ENCODE measurements around the gene KANSL1.

Gene KANSL1

GRCh38 chr17:46138473-46138872 is 54.8 kb downstream of the KANSL1 start:
- TF ChIP-seq REST (IDR thresholded peaks at IDR 0.05; ENCODE audit: insufficient read depth in 1 of 2, low read depth in 2 of 2, low read length in 2 of 2) (no peak), TAF1 (IDR thresholded peaks at IDR 0.05; ENCODE audit: borderline replicate concordance, insufficient read depth, low read length) (no peak), POLR2AphosphoS5 (IDR thresholded peaks at IDR 0.05; ENCODE audit: low read depth, low read length) (no peak), SIN3A (IDR thresholded peaks at IDR 0.05; ENCODE audit: borderline replicate concordance, insufficient read depth, low read length) (no peak), FOXP2 (optimal IDR thresholded peaks at IDR 0.05; ENCODE audit: borderline replicate concordance, extremely low read depth, extremely low read length, insufficient read depth) (no peak)

DNA sequence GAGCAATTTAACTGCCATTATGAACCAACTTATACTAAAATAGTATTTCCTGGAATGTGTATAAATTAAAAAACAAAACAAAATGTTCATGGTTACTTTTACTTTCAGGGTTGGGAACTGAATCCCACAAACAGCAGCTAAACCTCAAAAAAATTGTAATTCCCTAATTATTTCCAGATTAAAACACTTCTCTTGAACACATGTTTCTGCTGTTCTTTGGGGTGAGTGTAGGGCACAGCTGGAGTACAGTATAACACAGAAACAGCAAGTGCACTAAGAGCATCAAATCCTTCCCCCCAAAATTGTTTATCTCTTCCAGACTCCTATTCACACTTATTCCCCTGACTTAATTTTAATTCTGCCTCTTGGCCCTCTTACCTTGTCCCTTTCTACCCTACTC is 56.4 kb downstream of the KANSL1 start:
- TF ChIP-seq SIN3A (IDR thresholded peaks at IDR 0.05; ENCODE audit: borderline replicate concordance, insufficient read depth, low read length) (no peak), POLR2AphosphoS5 (IDR thresholded peaks at IDR 0.05; ENCODE audit: low read depth, low read length) (no peak), FOXP2 (optimal IDR thresholded peaks at IDR 0.05; ENCODE audit: borderline replicate concordance, extremely low read depth, extremely low read length, insufficient read depth) (no peak), REST (IDR thresholded peaks at IDR 0.05; ENCODE audit: insufficient read depth in 1 of 2, low read depth in 2 of 2, low read length in 2 of 2) (no peak), TAF1 (IDR thresholded peaks at IDR 0.05; ENCODE audit: borderline replicate concordance, insufficient read depth, low read length) (no peak)

GRCh38 chr17:46135879-46136563 is 57.2 kb downstream of the KANSL1 start:
- TF ChIP-seq REST (IDR thresholded peaks at IDR 0.05; ENCODE audit: insufficient read depth in 1 of 2, low read depth in 2 of 2, low read length in 2 of 2) (no peak), TAF1 (IDR thresholded peaks at IDR 0.05; ENCODE audit: borderline replicate concordance, insufficient read depth, low read length) (no peak), SIN3A (IDR thresholded peaks at IDR 0.05; ENCODE audit: borderline replicate concordance, insufficient read depth, low read length) (no peak), POLR2AphosphoS5 (IDR thresholded peaks at IDR 0.05; ENCODE audit: low read depth, low read length) (no peak), FOXP2 (optimal IDR thresholded peaks at IDR 0.05; ENCODE audit: borderline replicate concordance, extremely low read depth, extremely low read length, insufficient read depth) (no peak)

DNA sequence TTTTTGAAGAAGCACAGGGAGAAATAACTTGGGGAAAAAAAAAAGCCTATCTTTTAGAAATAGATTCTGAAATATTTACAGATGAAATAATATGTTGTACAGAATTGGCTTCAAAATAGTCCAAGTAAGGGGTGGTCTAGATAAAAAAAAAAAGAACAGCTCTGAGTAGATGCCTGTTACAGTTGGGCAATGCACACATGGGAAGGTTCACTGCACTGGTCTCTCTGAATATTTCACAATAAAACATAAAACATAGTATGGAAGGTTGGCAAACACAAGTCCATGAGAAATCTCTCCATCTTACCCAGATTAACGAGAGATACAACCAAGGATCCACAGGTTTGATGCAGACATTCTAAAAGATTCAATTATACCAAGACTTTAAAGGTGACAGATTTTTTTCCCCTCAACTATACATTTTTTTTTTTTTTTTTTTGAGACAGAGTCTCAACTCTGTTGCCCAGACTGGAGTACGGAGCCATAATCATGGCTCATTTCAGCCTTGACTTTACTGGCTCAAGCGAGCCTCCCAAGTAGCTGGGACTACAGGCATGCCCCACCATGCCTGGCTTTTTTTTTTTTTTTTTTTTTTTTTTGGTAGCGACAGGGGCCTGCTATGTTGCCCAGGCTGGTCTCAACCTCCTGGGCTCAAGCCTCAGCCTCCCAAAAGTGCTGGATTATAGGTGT is 58.0 kb downstream of the KANSL1 start:
- TF ChIP-seq FOXP2 (optimal IDR thresholded peaks at IDR 0.05; ENCODE audit: borderline replicate concordance, extremely low read depth, extremely low read length, insufficient read depth) (no peak), POLR2AphosphoS5 (IDR thresholded peaks at IDR 0.05; ENCODE audit: low read depth, low read length) (no peak; the same call in 1 of the 2 replicates), SIN3A (IDR thresholded peaks at IDR 0.05; ENCODE audit: borderline replicate concordance, insufficient read depth, low read length) (no peak)

DNA sequence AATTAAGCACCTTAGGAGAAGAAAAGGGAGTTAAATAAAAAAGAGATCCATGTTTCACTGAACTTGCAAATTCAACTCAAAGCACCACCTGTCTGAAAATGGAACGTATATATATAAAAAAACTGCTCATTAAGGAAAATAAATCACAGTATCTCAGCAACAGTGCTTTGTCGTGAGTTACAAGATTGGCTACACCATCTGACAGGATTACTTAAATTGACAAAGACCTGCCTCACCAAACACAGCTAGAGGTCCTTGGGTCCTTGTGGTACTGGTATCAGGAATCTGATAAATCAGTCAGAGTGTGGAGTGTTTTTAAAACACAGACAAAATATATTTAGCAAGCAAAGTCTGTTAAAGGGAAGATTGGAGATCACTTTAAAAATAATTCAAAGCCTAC is 63.9 kb downstream of the KANSL1 start:
- TF ChIP-seq POLR2AphosphoS5 (IDR thresholded peaks at IDR 0.05; ENCODE audit: low read depth, low read length), result no peak
- no peak for TF ChIP-seq FOXP2 (optimal IDR thresholded peaks at IDR 0.05; ENCODE audit: borderline replicate concordance, extremely low read depth, extremely low read length, insufficient read depth)
- no peak for TF ChIP-seq REST (IDR thresholded peaks at IDR 0.05; ENCODE audit: insufficient read depth in 1 of 2, low read depth in 2 of 2, low read length in 2 of 2)
- no peak for TF ChIP-seq SIN3A (IDR thresholded peaks at IDR 0.05; ENCODE audit: borderline replicate concordance, insufficient read depth, low read length)
- TF ChIP-seq TAF1 (IDR thresholded peaks at IDR 0.05; ENCODE audit: borderline replicate concordance, insufficient read depth, low read length), result no peak
